ENCODE data around the gene SLC25A4.

SLC25A4 gene

DNA sequence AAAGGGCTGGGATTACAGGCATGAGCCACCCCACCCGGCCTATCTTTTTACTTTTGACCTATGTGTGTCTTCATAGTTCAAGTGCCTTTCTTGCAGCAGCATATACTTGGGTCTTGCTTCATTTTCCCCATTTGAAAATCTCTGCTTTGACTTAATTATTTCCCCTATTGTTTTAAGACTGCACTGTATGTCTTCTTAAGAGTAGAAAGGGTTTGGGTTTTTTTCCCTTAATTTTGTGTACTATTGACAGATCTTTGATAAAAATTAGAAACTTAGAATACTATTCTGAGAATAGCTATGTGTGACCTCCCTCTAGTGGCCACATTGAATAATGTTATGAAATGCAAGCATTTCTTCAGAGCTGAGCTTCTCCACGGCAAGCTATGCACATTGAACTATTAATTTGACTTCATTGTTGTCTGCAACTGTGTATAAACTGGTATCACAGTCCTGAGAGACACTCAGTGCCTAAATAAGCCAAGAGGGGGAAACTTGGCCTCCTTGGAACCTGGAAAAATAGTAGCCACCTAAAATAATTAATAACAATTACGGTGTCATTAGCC lies 8.7 kb upstream of the SLC25A4 start:
- DNase-seq (ENCODE audit: low read depth): peak; percentile 75
- H3K4me3 ChIP-seq (ENCODE audit: low read depth, low read length): no peak overlapping the region
- TF ChIP-seq, protein P1, sequence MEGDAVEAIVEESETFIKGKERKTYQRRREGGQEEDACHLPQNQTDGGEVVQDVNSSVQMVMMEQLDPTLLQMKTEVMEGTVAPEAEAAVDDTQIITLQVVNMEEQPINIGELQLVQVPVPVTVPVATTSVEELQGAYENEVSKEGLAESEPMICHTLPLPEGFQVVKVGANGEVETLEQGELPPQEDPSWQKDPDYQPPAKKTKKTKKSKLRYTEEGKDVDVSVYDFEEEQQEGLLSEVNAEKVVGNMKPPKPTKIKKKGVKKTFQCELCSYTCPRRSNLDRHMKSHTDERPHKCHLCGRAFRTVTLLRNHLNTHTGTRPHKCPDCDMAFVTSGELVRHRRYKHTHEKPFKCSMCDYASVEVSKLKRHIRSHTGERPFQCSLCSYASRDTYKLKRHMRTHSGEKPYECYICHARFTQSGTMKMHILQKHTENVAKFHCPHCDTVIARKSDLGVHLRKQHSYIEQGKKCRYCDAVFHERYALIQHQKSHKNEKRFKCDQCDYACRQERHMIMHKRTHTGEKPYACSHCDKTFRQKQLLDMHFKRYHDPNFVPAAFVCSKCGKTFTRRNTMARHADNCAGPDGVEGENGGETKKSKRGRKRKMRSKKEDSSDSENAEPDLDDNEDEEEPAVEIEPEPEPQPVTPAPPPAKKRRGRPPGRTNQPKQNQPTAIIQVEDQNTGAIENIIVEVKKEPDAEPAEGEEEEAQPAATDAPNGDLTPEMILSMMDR (conservative IDR thresholded peaks at IDR 0.05; ENCODE audit: low read depth, low read length): peak; percentile 61

DNA sequence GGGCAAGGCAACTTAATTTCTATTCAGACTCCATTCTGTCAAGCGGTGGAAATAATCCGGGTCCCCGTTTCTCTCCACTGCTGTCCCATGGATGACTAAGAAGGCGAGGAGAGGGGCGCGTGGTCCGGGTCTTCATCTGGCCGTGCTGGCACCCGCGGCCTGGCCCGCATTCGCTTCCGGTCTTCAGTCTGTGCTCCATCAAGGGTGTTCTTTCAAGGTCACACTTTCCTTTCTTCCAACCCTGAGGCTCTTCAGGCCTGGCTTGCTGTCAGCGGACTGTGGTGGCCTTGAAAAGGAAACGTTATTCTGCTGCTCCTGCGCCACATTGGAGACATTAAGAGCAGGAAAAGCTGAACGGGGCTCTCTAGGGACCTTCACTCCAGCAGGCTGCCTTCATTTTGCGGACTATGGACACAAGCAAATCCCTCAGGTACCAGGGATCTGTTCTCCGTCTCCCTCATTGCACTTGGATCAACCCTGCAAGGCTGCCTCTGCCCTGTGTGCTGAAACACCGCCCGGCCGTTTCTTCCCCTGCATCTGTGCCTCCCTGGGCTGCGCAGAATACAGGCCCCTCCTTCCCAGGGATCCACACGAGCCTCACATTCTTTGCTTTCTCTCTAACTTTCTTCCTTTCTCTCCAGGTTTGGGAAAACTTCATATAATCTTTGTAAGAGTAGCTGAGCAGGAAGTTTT lies 5.7 kb upstream of the SLC25A4 start:
- no peak for DNase-seq (ENCODE audit: low read depth)
- TF ChIP-seq, protein P1 (conservative IDR thresholded peaks at IDR 0.05; ENCODE audit: low read depth, low read length): no peak
- no peak overlapping the region for H3K4me3 ChIP-seq (ENCODE audit: low read depth, low read length)

DNA sequence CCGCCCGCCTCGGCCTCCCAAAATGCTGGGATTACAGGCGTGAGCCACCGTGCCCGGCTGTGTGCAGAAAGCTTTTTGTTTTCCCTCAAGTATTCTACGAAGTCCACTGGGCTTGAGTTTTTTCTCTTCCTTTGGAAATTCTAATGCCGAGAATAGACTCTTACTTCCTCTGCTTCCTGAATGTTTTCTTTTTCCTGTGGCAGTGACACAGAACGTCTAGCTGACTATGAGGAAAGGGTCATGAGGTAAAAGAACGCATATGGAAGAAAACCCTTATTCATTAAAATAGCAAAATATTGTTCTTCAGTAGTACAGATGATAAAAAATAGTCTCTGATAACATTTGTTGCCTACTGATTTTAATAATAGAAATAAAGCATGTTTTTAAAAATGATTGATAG lies 4.9 kb upstream of the SLC25A4 start:
- H3K4me3 ChIP-seq (ENCODE audit: low read depth, low read length): no peak overlapping the region
- TF ChIP-seq, protein P1 (conservative IDR thresholded peaks at IDR 0.05; ENCODE audit: low read depth, low read length): no peak
- no peak for DNase-seq (ENCODE audit: low read depth)

DNA sequence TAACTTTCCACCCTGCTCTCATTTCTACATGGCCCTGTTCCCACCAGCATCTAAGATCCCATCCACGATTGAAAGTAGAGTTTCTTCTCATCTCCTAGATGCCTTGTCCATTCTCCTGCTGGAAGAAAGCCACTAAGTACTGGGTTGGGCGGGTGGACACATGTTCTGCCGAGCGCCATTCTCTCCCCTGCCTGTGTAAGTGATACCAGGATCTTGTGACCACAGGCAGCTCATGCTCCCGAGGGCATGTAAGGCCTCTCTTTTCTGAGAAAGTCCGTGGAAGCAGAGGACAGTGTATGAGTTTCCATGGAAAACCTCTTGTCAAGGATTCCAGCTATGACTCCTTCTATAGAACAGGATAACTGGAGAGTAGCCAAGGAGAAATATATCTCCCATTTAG lies 3.3 kb upstream of the SLC25A4 start:
- TF ChIP-seq, protein P1 (conservative IDR thresholded peaks at IDR 0.05; ENCODE audit: low read depth, low read length): no peak
- H3K4me3 ChIP-seq (ENCODE audit: low read depth, low read length): no peak overlapping the region
- DNase-seq (ENCODE audit: low read depth): no peak

DNA sequence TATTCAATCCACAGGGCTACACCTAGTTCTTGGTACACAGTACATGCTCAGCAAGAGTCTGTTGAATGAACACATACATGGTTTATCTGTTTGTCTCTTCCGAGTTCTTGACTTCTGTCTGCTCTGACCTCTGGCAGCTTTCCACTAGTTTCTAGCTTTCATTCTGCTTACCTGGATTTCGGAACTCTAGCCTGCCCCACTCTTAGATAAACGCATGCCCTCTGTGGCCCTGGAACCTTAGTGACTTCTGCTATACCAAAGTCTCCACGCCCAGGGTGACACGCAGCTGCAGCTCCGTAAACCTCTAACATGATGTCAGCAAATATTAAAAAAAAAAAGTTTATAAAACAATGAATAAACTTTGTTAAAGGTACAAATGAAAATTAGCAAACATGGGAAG lies 1.3 kb upstream of the SLC25A4 start:
- H3K4me3 ChIP-seq (ENCODE audit: low read depth, low read length): no peak overlapping the region
- TF ChIP-seq, protein P1 (conservative IDR thresholded peaks at IDR 0.05; ENCODE audit: low read depth, low read length): no peak
- no peak for DNase-seq (ENCODE audit: low read depth)

DNA sequence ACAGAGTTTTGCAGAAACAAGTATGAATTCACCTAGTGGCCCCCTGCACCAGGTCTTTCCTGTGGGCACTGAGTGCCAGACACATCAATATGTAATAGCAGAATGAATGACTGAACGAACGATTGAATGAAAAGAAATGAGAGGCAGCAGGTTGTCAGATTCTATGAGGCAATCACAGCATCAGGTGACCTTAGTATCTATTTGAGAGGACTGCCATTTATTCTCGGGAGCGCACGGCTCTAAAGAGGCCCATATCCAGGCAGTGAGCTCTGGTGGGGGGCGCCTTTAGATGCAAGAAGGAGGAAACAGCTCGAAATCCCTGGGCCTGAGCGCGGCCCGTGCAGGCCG lies 528 bp upstream of the SLC25A4 start:
- no peak for DNase-seq (ENCODE audit: low read depth)
- TF ChIP-seq, protein P1 (conservative IDR thresholded peaks at IDR 0.05; ENCODE audit: low read depth, low read length): no peak
- peak overlapping the region; percentile 80 for H3K4me3 ChIP-seq (ENCODE audit: low read depth, low read length)

DNA sequence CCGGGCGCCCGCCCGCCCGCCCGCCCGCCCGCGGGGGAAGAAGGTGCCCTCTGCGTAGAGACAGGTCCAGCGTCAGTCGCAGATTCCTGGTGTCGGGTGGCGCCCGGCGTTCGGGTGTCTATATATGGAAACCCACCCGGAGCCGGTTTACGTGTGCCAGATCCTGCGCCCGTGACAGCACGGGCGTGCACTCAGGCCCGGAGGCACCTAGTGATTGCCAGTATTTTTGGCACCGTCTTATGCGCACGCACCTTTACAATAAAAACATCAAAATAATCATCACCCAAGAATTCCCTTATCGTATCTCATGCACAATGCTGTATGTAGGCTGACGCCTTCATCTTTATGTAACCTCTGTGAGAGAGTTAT lies 519 bp downstream of the SLC25A4 start:
- H3K4me3 ChIP-seq (ENCODE audit: low read depth, low read length): peak overlapping the region; percentile 80
- TF ChIP-seq, protein P1 (conservative IDR thresholded peaks at IDR 0.05; ENCODE audit: low read depth, low read length): no peak
- DNase-seq (ENCODE audit: low read depth): peak; percentile 16
